ENCODE results near the gene TLE6.

Gene TLE6

GRCh38 chr19:2974342-2975041 lies 2.9 kb upstream of the TLE6 start:
- Histone ChIP-seq H3K27me3 (ENCODE audit: insufficient read depth, low read length) (peaks cover 8% of the 10 kb centered on the region), H3K9ac (ENCODE audit: low read length) (no peak overlapping the region), H2BK120ac (ENCODE audit: insufficient read depth, low read length, poor library complexity) (no peak overlapping the region), H3K4me2 (ENCODE audit: low read length) (no peak overlapping the region), H3K23ac (ENCODE audit: low read length) (no peak overlapping the region), H2BK5ac (ENCODE audit: low read depth, low read length, poor library complexity) (no peak overlapping the region), H3K4me1 (ENCODE audit: control insufficient read depth in 1 of 2, insufficient read depth in 2 of 2, low read length in 2 of 2) (peaks cover 17% of the 10 kb centered on the region in 2 experiments), H3K27ac (ENCODE audit: low read depth, low read length) (no peak overlapping the region), H4K8ac (ENCODE audit: low read depth, low read length) (no peak overlapping the region), H3K9me3 (ENCODE audit: insufficient read depth, low read depth, low read length) (no peaks in the 10 kb centered on the region), H3K4me3 (ENCODE audit: low read depth, low read length) (no peak overlapping the region), H2BK12ac (ENCODE audit: low read length) (no peak overlapping the region), H3K79me1 (ENCODE audit: low read length) (peaks cover 11% of the 10 kb centered on the region), H3K4ac (ENCODE audit: low read depth, low read length) (no peak overlapping the region), H4K12ac (ENCODE audit: low read depth, low read length) (no peak overlapping the region), H3K14ac (ENCODE audit: low read length) (no peak overlapping the region), H3K36me3 (ENCODE audit: control insufficient read depth in 1 of 2, insufficient read depth in 2 of 2, low read length in 2 of 2) (no peaks in the 10 kb centered on the region), H2AFZ (ENCODE audit: insufficient read depth, low read length, poor library complexity) (no peak overlapping the region), H3K79me2 (ENCODE audit: control insufficient read depth, insufficient read depth, low read length, poor library complexity) (no peaks in the 10 kb centered on the region), H4K91ac (ENCODE audit: low read depth, low read length) (no peak overlapping the region), H3K18ac (ENCODE audit: low read length) (no peak overlapping the region), H2AK5ac (ENCODE audit: low read length) (no peak overlapping the region)
- no CpG with 5 or more reads among the region's 14 CpGs for WGBS (ENCODE audit: extremely low coverage, insufficient coverage, insufficient read length)
- peak; percentile 72 to 84 for DNase-seq

GRCh38 chr19:2976609-2977000 lies 759 bp upstream of the TLE6 start:
- H3K4ac ChIP-seq (ENCODE audit: low read depth, low read length) = no peak overlapping the region
- H3K79me1 ChIP-seq (ENCODE audit: low read length) = peaks cover 3% of the 10 kb centered on the region
- H2BK12ac ChIP-seq (ENCODE audit: low read length) = no peak overlapping the region
- no peak overlapping the region for H2AK5ac ChIP-seq (ENCODE audit: low read length)
- H2BK120ac ChIP-seq (ENCODE audit: insufficient read depth, low read length, poor library complexity) = no peak overlapping the region
- no peak overlapping the region for H3K23ac ChIP-seq (ENCODE audit: low read length)
- H3K9ac ChIP-seq (ENCODE audit: low read length) = no peak overlapping the region
- no peaks in the 10 kb centered on the region for H3K9me3 ChIP-seq (ENCODE audit: insufficient read depth, low read depth, low read length)
- H2AFZ ChIP-seq (ENCODE audit: insufficient read depth, low read length, poor library complexity) = no peak overlapping the region
- H3K4me1 ChIP-seq (ENCODE audit: control insufficient read depth in 1 of 2, insufficient read depth in 2 of 2, low read length in 2 of 2) = peaks cover 7 to 8% of the 10 kb centered on the region in 2 experiments
- H3K14ac ChIP-seq (ENCODE audit: low read length) = no peak overlapping the region
- H3K4me2 ChIP-seq (ENCODE audit: low read length) = peak overlapping the region; percentile 71
- H3K27me3 ChIP-seq (ENCODE audit: insufficient read depth, low read length) = peaks cover 8% of the 10 kb centered on the region
- H4K12ac ChIP-seq (ENCODE audit: low read depth, low read length) = no peak overlapping the region
- H4K8ac ChIP-seq (ENCODE audit: low read depth, low read length) = no peak overlapping the region
- no peak overlapping the region for H3K18ac ChIP-seq (ENCODE audit: low read length)
- H2BK5ac ChIP-seq (ENCODE audit: low read depth, low read length, poor library complexity) = no peak overlapping the region
- H4K91ac ChIP-seq (ENCODE audit: low read depth, low read length) = no peak overlapping the region
- no peaks in the 10 kb centered on the region for H3K79me2 ChIP-seq (ENCODE audit: control insufficient read depth, insufficient read depth, low read length, poor library complexity)
- DNase-seq = peak; percentile 46 to 50
- WGBS (ENCODE audit: extremely low coverage, insufficient coverage, insufficient read length) = no CpG with 5 or more reads among the region's 15 CpGs
- no peak overlapping the region for H3K4me3 ChIP-seq (ENCODE audit: low read depth, low read length)
- no peak overlapping the region for H3K27ac ChIP-seq (ENCODE audit: low read depth, low read length)
- H3K36me3 ChIP-seq (ENCODE audit: control insufficient read depth in 1 of 2, insufficient read depth in 2 of 2, low read length in 2 of 2) = no peaks in the 10 kb centered on the region

DNA sequence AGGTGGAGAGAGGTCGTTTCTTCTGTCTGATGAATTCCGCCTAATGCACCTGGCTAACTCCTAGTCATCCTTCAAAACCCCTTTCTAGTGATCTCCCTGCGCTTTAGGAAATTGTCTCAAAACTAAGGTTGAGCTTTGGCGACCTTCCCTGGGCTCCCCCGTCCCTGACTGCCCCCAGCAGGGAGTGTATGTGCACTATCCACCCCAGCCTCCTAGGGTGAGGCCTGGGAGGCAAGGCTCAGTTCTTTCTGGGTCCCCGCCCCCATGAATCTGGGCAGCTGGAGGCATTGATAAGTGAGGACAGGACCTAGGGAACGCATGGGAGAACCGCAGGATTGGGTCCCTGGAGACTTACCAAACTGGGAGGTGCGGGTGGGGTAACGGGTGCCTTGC lies 378 bp downstream of the TLE6 start:
- H3K4ac ChIP-seq (ENCODE audit: low read depth, low read length) = no peak overlapping the region
- H4K12ac ChIP-seq (ENCODE audit: low read depth, low read length) = no peak overlapping the region
- no peak overlapping the region for H3K9ac ChIP-seq (ENCODE audit: low read length)
- H4K8ac ChIP-seq (ENCODE audit: low read depth, low read length) = peak overlapping the region; percentile 4
- peaks cover 8% of the 10 kb centered on the region for H3K27me3 ChIP-seq (ENCODE audit: insufficient read depth, low read length)
- no peak overlapping the region for H2AFZ ChIP-seq (ENCODE audit: insufficient read depth, low read length, poor library complexity)
- H3K23ac ChIP-seq (ENCODE audit: low read length) = no peak overlapping the region
- H3K27ac ChIP-seq (ENCODE audit: low read depth, low read length) = no peak overlapping the region
- no peak overlapping the region for H2BK12ac ChIP-seq (ENCODE audit: low read length)
- H3K18ac ChIP-seq (ENCODE audit: low read length) = no peak overlapping the region
- no peaks in the 10 kb centered on the region for H3K36me3 ChIP-seq (ENCODE audit: control insufficient read depth in 1 of 2, insufficient read depth in 2 of 2, low read length in 2 of 2)
- no peak overlapping the region for H3K4me3 ChIP-seq (ENCODE audit: low read depth, low read length)
- WGBS (ENCODE audit: extremely low coverage, insufficient coverage, insufficient read length) = no CpG with 5 or more reads among the region's 10 CpGs
- no peak overlapping the region for H2AK5ac ChIP-seq (ENCODE audit: low read length)
- H3K9me3 ChIP-seq (ENCODE audit: insufficient read depth, low read depth, low read length) = no peaks in the 10 kb centered on the region
- no peaks in the 10 kb centered on the region for H3K79me2 ChIP-seq (ENCODE audit: control insufficient read depth, insufficient read depth, low read length, poor library complexity)
- H2BK5ac ChIP-seq (ENCODE audit: low read depth, low read length, poor library complexity) = no peak overlapping the region
- peaks cover 3 to 7% of the 10 kb centered on the region in 2 experiments for H3K4me1 ChIP-seq (ENCODE audit: control insufficient read depth in 1 of 2, insufficient read depth in 2 of 2, low read length in 2 of 2)
- H2BK120ac ChIP-seq (ENCODE audit: insufficient read depth, low read length, poor library complexity) = no peak overlapping the region
- peak overlapping the region; percentile 56 for H3K4me2 ChIP-seq (ENCODE audit: low read length)
- H4K91ac ChIP-seq (ENCODE audit: low read depth, low read length) = no peak overlapping the region
- DNase-seq = peak in 1 of 2 donors; percentile 19
- H3K79me1 ChIP-seq (ENCODE audit: low read length) = no peaks in the 10 kb centered on the region
- no peak overlapping the region for H3K14ac ChIP-seq (ENCODE audit: low read length)

DNA sequence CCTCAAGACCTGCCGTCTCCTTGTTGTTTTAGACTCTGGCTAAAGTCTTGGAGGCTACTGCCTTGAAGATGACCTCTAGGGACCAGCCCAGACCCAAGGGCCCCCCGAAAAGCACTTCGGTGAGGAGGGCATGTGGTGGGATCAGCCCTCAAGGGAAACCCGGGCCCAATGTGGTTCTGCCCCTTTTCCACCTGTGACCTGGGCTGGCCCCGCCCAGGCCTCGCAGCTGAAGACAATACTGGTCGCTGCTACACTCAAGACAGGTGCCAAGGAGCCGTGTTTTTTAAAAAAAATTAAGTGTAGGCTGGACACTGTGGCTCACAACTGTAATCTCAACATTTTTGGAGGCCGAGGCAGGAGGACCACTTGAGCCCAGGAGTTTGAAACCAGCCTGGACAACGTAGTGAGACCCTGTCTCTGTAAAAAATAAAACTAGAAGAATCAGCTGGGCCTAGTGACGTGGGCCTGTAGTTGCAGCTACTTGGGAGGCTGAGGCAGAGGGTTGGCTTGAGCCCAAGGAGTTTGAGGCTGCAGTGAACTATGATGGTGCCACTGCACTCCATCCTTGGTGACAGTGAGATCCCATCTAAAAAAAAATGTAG lies 903 bp downstream of the TLE6 start:
- peak in 1 of 2 donors; percentile 47 for DNase-seq

More for the DNA sequence above, 903 bp downstream of the TLE6 start:
- Histone ChIP-seq H3K18ac (ENCODE audit: low read length) (no peak overlapping the region), H3K9ac (ENCODE audit: low read length) (no peak overlapping the region), H3K27ac (ENCODE audit: low read depth, low read length) (no peak overlapping the region), H3K4ac (ENCODE audit: low read depth, low read length) (no peak overlapping the region), H3K14ac (ENCODE audit: low read length) (no peak overlapping the region), H2BK5ac (ENCODE audit: low read depth, low read length, poor library complexity) (no peak overlapping the region), H3K23ac (ENCODE audit: low read length) (no peak overlapping the region), H3K27me3 (ENCODE audit: insufficient read depth, low read length) (peaks cover 10% of the 10 kb centered on the region), H3K4me3 (ENCODE audit: low read depth, low read length) (no peak overlapping the region), H3K4me2 (ENCODE audit: low read length) (no peak overlapping the region), H2AK5ac (ENCODE audit: low read length) (no peak overlapping the region), H4K91ac (ENCODE audit: low read depth, low read length) (no peak overlapping the region), H3K4me1 (ENCODE audit: control insufficient read depth in 1 of 2, insufficient read depth in 2 of 2, low read length in 2 of 2) (peaks cover 3 to 7% of the 10 kb centered on the region in 2 experiments), H3K9me3 (ENCODE audit: insufficient read depth, low read depth, low read length) (no peaks in the 10 kb centered on the region), H2BK12ac (ENCODE audit: low read length) (no peak overlapping the region), H2BK120ac (ENCODE audit: insufficient read depth, low read length, poor library complexity) (no peak overlapping the region), H2AFZ (ENCODE audit: insufficient read depth, low read length, poor library complexity) (no peak overlapping the region), H4K12ac (ENCODE audit: low read depth, low read length) (no peak overlapping the region), H3K79me2 (ENCODE audit: control insufficient read depth, insufficient read depth, low read length, poor library complexity) (no peaks in the 10 kb centered on the region), H3K36me3 (ENCODE audit: control insufficient read depth in 1 of 2, insufficient read depth in 2 of 2, low read length in 2 of 2) (no peaks in the 10 kb centered on the region), H3K79me1 (ENCODE audit: low read length) (no peaks in the 10 kb centered on the region), H4K8ac (ENCODE audit: low read depth, low read length) (no peak overlapping the region)
- WGBS (ENCODE audit: extremely low coverage, insufficient coverage, insufficient read length) = no CpG with 5 or more reads among the region's 11 CpGs

Measured in trophoblast cell (in vitro differentiated cells and primary cell).